IMR-90 (cell line): ENCODE measurements around the gene KCTD8.

ENCODE experiments used
- NFE2L2 ChIP-seq: fragments of 150-350 bp; IDR thresholded peaks from 2 replicates; pipeline ENCODE4 v1.6.1; 2016; ENCODE audit warnings: low read depth, mild to moderate bottlenecking, low read length
- TF ChIP-seq, protein P1 (sequence below): conservative IDR thresholded peaks from 2 replicates; pipeline ENCODE4 v1.5.1; 2012; ENCODE audit warnings: mild to moderate bottlenecking, low read depth, low read length, improper control_type of control experiment

DNA sequence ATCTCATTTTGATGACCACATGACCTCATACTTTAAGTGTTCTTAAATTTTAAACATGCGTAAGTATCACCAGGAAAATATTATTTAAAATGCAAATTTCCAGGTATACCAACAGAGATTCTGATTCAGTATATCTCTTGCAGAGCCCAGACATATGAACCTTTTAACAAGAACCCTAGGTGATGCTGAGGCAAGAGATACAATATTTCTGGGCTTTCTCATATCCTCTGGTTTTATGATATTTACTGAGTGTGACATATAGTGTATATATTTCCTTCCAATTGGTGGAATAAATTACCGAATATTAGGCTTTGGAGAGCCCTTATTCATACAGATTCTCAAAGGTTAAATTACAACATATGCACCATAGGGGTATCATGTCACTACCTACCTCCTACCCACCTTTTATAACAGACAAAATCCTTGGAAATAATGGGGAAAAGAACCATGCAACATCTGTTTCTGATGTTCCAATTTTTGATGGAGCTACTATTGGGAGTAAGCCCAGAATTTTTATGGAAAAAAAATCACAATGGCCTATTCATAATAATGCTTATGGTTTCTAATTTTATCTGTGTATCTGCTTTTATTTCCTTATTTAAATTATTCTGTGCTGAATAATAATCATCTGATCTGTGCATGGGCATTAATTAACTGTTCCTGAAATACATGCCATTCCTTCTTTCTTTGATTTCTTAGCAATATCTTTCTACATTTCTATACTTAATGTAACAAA, 27.1 kb downstream of the KCTD8 start:
- TF ChIP-seq, protein P1, sequence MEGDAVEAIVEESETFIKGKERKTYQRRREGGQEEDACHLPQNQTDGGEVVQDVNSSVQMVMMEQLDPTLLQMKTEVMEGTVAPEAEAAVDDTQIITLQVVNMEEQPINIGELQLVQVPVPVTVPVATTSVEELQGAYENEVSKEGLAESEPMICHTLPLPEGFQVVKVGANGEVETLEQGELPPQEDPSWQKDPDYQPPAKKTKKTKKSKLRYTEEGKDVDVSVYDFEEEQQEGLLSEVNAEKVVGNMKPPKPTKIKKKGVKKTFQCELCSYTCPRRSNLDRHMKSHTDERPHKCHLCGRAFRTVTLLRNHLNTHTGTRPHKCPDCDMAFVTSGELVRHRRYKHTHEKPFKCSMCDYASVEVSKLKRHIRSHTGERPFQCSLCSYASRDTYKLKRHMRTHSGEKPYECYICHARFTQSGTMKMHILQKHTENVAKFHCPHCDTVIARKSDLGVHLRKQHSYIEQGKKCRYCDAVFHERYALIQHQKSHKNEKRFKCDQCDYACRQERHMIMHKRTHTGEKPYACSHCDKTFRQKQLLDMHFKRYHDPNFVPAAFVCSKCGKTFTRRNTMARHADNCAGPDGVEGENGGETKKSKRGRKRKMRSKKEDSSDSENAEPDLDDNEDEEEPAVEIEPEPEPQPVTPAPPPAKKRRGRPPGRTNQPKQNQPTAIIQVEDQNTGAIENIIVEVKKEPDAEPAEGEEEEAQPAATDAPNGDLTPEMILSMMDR = no peak
- no peak for TF ChIP-seq NFE2L2
